Gastrocnemius medialis (tissue), 4 donors: ENCODE results near the gene ARHGEF7.

Experiments used
- CTCF ChIP-seq, 5 experiments: fragments of 450-650 bp in 3 of 5; fragments of 200-600 bp in 2 of 5; sonication (generic) in 2 of 5; IDR thresholded peaks in 4 of 5; conservative IDR thresholded peaks in 1 of 5; 1 replicate in 4 of 5; 2 replicates in 1 of 5; pipeline ENCODE4 v1.5.1; 2016 to 2019; ENCODE audit warnings: antibody characterized with exemption in 5 of 5, mild to moderate bottlenecking in 3 of 5, moderate library complexity in 3 of 5
- POLR2A ChIP-seq, 2 donors: fragments of 450-650 bp; IDR thresholded peaks; one replicate each; pipeline ENCODE4 v1.6.1; 2017; ENCODE audit warnings: antibody characterized with exemption in 2 of 2, mild to moderate bottlenecking in 2 of 2, moderate library complexity in 2 of 2

GRCh38 chr13:111319998-111320911 lies 205.1 kb downstream of the ARHGEF7 start, which contains the start of gene TEX29:
- no peak for TF ChIP-seq POLR2A (IDR thresholded peaks at IDR 0.05)
- TF ChIP-seq CTCF (IDR thresholded peaks at IDR 0.05 in 4 of 5, conservative IDR thresholded peaks at IDR 0.05 in 1 of 5) = no peak
